Activated CD8-positive, alpha-beta memory T cell treated with anti-CD3 and anti-CD28 coated beads, Interleukin-2, amount 10 ng/mL, durations not matched to agents 7 days and 5 days (primary cell): ENCODE results near the gene SH2D3C. TPM values are rescaled to one million over a fixed set of nuclear protein-coding genes. Genes with fewer than 3 reads are reported as not detected.
"Not testable (repeated sequence)": the region's sequence is repeated elsewhere in the genome, so short reads cannot be mapped to it uniquely, and the experiment has no call there.

Source experiments
- ATAC-seq: fragments of 150-1000 bp; cut with Tn5 transposase; one replicate; pipeline ENCODE4 v1.10.0; 2021; ENCODE audit warnings: moderate library complexity
- CTCF ChIA-PET: fragments of 350-600 bp; sonication (Branson Sonifier 250); formaldehyde crosslinking; loops from one replicate; lab custom pipeline; 2021; ENCODE audit warnings: antibody characterized with exemption; lab: Charles Lee
- DNase-seq: peaks from one replicate; pipeline ENCODE4 v3.0.0-alpha.2; 2020
- H3K27ac Mint-ChIP-seq: one replicate; pipeline ENCODE4 v1.8.0; 2021; ENCODE audit warnings: mild to moderate bottlenecking, mixed read lengths
- H3K27me3 Mint-ChIP-seq: one replicate; pipeline ENCODE4 v1.8.0; 2021; ENCODE audit warnings: mixed read lengths
- H3K36me3 Mint-ChIP-seq: one replicate; pipeline ENCODE4 v1.8.0; 2021; ENCODE audit warnings: mild to moderate bottlenecking, mixed read lengths
- H3K4me1 Mint-ChIP-seq: one replicate; pipeline ENCODE4 v1.8.0; 2021; ENCODE audit warnings: mixed read lengths
- H3K4me3 Mint-ChIP-seq: one replicate; pipeline ENCODE4 v1.8.0; 2021; ENCODE audit warnings: mild to moderate bottlenecking, moderate library complexity, mixed read lengths
- H3K9me3 Mint-ChIP-seq: one replicate; pipeline ENCODE4 v1.8.0; 2022; ENCODE audit warnings: low read depth, mixed read lengths
- total RNA-seq, 2 experiments: library from RNA; stranded (reverse); gene quantifications; one replicate each; pipeline ENCODE4 v1.2.3, GENCODE V29; 2021

The SH2D3C gene
- total RNA-seq, 2 experiments from 2014 or later = 75.2 to 87.8 TPM

- Mint-ChIP-seq H3K27me3 (no peaks in the 10 kb centered on the region), H3K4me3 (no peak overlapping the region), H3K4me1 (peaks cover 48% of the 10 kb centered on the region), H3K9me3 (no peaks in the 10 kb centered on the region), H3K27ac (peak overlapping the region; percentile 54), H3K36me3 (peaks cover 57% of the 10 kb centered on the region)
- CTCF ChIA-PET = interaction anchor here (0.8 to 6.1 kb wide), 10 partner anchors 16 to 156 kb away, joined by 3 to 61 read pairs (median 3); partner anchors contain the start of genes CDK9 and TOR2A
- peak; percentile 45 for ATAC-seq
- DNase-seq = no peak
Observed at GRCh38 chr9:127763918-127764384, 14.5 kb downstream of the SH2D3C start.

DNA sequence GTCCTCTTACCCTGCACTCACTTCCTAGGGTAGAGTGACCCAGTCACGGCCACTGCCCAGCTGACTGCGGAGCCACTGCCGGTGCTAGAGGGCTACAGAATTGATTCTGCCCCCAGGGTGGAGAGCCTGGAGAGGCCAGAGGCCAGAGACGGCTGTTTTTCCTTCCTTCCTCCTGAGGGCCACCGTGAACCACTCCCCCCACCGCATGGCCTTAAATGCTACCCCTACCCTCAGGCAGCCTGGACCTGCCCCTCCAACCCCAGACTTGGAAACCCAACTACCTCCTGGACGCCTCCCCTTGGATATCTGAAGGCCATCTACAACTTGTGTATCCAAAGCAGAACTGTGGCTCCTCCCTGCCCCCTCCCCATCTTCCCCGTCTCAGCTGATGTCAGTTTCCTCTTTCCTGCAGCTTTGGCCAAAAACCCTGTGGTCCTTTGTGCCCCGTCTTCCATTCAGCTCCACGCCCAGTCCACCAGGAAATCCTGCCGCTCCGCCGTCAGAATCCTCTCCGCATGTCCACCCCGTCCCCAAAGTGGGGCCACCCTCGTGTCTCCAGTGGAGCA is 16.3 kb downstream of the SH2D3C start:
- H3K4me1 Mint-ChIP-seq = peaks cover 31% of the 10 kb centered on the region
- peak overlapping the region; percentile 22 for H3K27ac Mint-ChIP-seq
- H3K4me3 Mint-ChIP-seq = no peak overlapping the region
- H3K27me3 Mint-ChIP-seq = no peaks in the 10 kb centered on the region
- peaks cover 51% of the 10 kb centered on the region for H3K36me3 Mint-ChIP-seq
- DNase-seq = no peak
- no peak for ATAC-seq
- H3K9me3 Mint-ChIP-seq = no peaks in the 10 kb centered on the region
- CTCF ChIA-PET = interaction anchor here (1.0 to 6.1 kb wide), 5 partner anchors 9 to 159 kb away, joined by 3 to 61 read pairs (median 3); partner anchors contain the start of gene CDK9

DNA sequence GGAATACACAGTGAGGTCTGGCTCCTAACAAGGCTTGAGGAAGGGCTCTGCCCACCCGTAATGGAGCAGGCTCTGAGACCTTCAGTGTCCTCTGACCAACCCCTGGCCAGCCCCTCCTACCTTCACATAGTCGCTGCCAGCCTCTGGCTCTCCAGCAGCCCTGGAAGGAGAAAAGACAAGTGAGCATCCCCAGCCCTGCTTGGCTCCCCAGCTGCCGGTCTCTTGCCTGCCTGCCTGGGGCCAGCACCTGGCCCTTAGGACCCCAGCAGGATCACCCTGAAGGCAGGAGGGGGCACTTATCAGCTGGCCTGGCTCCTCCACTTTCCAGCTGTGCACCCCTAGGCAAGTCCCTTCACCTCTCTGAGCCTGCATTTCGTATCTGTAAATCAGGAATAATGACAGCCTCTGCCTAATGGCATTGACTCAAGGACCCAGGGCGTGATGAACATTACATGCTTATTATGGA is 16.9 kb downstream of the SH2D3C start:
- H3K36me3 Mint-ChIP-seq = peaks cover 46% of the 10 kb centered on the region
- no peak overlapping the region for H3K27ac Mint-ChIP-seq

DNA sequence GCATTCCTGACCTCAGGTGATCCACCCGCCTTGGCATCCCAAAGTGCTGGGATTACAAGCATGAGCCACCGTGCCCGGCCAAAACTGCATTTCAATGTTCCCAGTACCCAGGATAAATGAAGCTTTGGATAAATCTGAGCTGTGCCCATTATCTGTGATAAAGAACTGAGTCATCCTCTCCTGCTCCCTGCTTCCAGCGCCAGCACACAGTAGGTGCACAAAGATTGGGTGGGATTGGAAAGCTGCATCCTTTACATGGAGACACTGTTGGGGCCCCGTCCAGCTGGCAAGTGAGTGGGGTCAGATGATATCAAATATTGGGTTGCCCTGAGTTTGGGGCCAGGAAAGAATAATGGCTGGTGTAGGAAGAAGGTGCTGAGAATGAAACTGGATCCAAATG is 17.4 kb downstream of the SH2D3C start:
- Mint-ChIP-seq H3K27me3 (no peaks in the 10 kb centered on the region), H3K27ac (no peak overlapping the region), H3K9me3 (no peaks in the 10 kb centered on the region), H3K4me1 (peaks cover 21% of the 10 kb centered on the region), H3K4me3 (no peak overlapping the region), H3K36me3 (peaks cover 42% of the 10 kb centered on the region)
- DNase-seq (no peak), ATAC-seq (no peak)
- CTCF ChIA-PET = interaction anchor here (1.5 kb wide), 1 partner anchor 17 kb away, joined by 4 read pairs; no protein-coding TSS in a partner anchor

More for the DNA sequence above, 16.9 kb downstream of the SH2D3C start:
- no peak overlapping the region for H3K4me3 Mint-ChIP-seq
- CTCF ChIA-PET = no interaction called here
- DNase-seq (no peak), ATAC-seq (no peak)
- peaks cover 25% of the 10 kb centered on the region for H3K4me1 Mint-ChIP-seq
- H3K9me3 Mint-ChIP-seq = no peaks in the 10 kb centered on the region
- H3K27me3 Mint-ChIP-seq = no peaks in the 10 kb centered on the region

GRCh38 chr9:127758843-127759242 is 19.6 kb downstream of the SH2D3C start:
- H3K4me1 Mint-ChIP-seq = peaks cover 4% of the 10 kb centered on the region
- no peak overlapping the region for H3K27ac Mint-ChIP-seq
- peaks cover 27% of the 10 kb centered on the region for H3K36me3 Mint-ChIP-seq
- H3K4me3 Mint-ChIP-seq = no peak overlapping the region
- ATAC-seq (no peak), DNase-seq (no peak)
- no peaks in the 10 kb centered on the region for H3K9me3 Mint-ChIP-seq
- CTCF ChIA-PET = no interaction called here
- H3K27me3 Mint-ChIP-seq = no peaks in the 10 kb centered on the region

- not testable (repeated sequence) for H3K9me3 Mint-ChIP-seq, H3K4me3 Mint-ChIP-seq, ATAC-seq, DNase-seq, H3K4me1 Mint-ChIP-seq, H3K27me3 Mint-ChIP-seq, H3K27ac Mint-ChIP-seq
- CTCF ChIA-PET = interaction anchor here (0.8 to 1.1 kb wide), 4 partner anchors 22 to 165 kb away, joined by 3 to 5 read pairs (median 3); partner anchors contain the start of gene ST6GALNAC6
- H3K36me3 Mint-ChIP-seq = peaks cover 18% of the 10 kb centered on the region
Observed at GRCh38 chr9:127756776-127757175, 21.7 kb downstream of the SH2D3C start.

DNA sequence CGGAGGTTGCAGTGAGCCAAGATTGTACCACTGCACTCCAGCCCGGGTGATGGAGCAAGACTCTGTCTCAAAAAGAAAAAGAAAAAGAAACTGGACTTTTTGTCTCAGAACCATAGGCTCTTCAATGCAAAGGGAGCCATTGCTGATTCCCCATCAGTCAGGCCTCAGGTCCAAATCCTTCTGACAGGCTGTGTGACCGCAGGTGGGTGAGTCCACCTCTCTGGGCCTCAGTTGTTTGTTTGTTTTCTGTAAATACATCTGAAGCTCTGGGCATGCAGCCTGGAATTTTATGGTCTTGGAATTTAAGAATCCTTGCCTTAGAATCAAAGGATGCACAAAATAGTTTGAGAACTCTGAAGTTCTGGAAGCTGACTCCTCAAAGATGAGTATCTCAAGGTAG is 22.2 kb downstream of the SH2D3C start:
- DNase-seq = no peak
- Mint-ChIP-seq H3K4me1 (no peaks in the 10 kb centered on the region), H3K27ac (no peak overlapping the region), H3K27me3 (no peaks in the 10 kb centered on the region), H3K9me3 (no peaks in the 10 kb centered on the region), H3K36me3 (peaks cover 22% of the 10 kb centered on the region), H3K4me3 (no peak overlapping the region)
- CTCF ChIA-PET = interaction anchor here (1.1 to 1.2 kb wide), 3 partner anchors 108 to 143 kb away, joined by 3 to 4 read pairs (median 3); partner anchors contain the start of gene ST6GALNAC6
- ATAC-seq = no peak

DNA sequence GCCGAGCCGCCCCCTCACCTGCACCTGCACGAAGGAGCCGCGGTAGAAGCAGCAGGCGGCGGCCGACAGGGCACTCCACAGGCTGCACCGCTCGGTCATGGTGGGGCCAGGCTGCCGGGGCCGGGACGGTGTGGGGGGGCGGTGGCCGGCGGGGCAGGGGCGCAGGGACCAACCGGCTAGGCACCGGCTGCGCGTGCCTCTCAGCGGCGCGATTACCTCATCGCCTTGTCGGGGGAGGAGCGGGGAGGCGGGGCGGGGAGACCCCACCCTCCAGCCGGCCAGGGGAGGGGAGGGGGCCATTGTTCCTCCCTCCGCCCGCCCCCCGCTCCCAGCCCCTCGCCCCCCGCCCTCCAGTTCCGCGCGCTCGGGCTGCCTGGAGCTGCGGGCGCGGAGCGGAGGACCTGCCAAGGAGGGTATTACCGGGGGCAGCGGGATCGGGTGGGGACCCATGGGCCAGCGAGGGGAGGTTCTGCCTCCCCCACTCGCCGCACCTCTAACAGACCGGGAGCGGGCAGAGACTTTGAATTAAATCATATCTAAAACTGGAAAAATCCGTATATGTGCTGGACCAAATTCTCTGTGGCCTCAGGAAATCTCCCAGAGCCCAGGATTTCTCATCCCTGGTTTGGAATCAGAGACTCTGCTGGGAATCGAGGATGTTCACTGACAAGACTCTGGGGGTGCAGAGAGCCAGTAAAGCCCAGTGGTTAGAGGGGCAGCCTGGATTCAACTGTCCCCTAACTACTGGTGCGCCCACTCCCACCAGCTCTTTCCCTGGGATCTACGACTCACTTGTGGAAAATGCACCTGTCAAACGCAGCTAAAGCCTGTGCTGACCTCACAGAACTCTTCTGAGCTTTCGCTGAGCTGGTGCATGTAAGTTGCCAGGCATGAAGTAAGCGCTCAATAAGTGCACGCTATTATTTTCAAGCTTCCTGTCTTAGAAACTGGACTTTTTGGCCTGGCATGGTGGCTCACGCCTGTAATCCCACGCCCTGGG is 23.1 kb downstream of the SH2D3C start:
- Mint-ChIP-seq H3K27ac (no peak overlapping the region), H3K4me1 (no peaks in the 10 kb centered on the region), H3K4me3 (no peak overlapping the region), H3K36me3 (peaks cover 25% of the 10 kb centered on the region), H3K27me3 (no peaks in the 10 kb centered on the region), H3K9me3 (no peaks in the 10 kb centered on the region)
- ATAC-seq = no peak
- DNase-seq = no peak
- CTCF ChIA-PET = interaction anchor here (1.0 to 1.2 kb wide), 3 partner anchors 12 to 115 kb away, joined by 3 to 4 read pairs (median 3); no protein-coding TSS in a partner anchor

GRCh38 chr9:127754099-127755060 is 24.1 kb downstream of the SH2D3C start:
- CTCF ChIA-PET = interaction anchor here (1.0 kb wide), 1 partner anchor 13 kb away, joined by 3 read pairs; no protein-coding TSS in a partner anchor
- H3K4me3 Mint-ChIP-seq = no peak overlapping the region

GRCh38 chr9:127753622-127754021 is 24.8 kb downstream of the SH2D3C start:
- H3K4me1 Mint-ChIP-seq = no peaks in the 10 kb centered on the region
- H3K4me3 Mint-ChIP-seq = no peak overlapping the region
- no peaks in the 10 kb centered on the region for H3K27me3 Mint-ChIP-seq
- H3K27ac Mint-ChIP-seq = no peak overlapping the region
- DNase-seq (no peak), ATAC-seq (no peak)
- no peaks in the 10 kb centered on the region for H3K9me3 Mint-ChIP-seq
- CTCF ChIA-PET = interaction anchor here (0.7 to 1.0 kb wide), 2 partner anchors 9 to 13 kb away, joined by 3 to 4 read pairs; no protein-coding TSS in a partner anchor
- H3K36me3 Mint-ChIP-seq = peaks cover 31% of the 10 kb centered on the region

More at GRCh38 chr9:127754099-127755060, 24.1 kb downstream of the SH2D3C start:
- ATAC-seq (no peak), DNase-seq (no peak)
- Mint-ChIP-seq H3K27me3 (no peaks in the 10 kb centered on the region), H3K27ac (no peak overlapping the region), H3K4me1 (no peaks in the 10 kb centered on the region), H3K9me3 (no peaks in the 10 kb centered on the region), H3K36me3 (peaks cover 30% of the 10 kb centered on the region)

DNA sequence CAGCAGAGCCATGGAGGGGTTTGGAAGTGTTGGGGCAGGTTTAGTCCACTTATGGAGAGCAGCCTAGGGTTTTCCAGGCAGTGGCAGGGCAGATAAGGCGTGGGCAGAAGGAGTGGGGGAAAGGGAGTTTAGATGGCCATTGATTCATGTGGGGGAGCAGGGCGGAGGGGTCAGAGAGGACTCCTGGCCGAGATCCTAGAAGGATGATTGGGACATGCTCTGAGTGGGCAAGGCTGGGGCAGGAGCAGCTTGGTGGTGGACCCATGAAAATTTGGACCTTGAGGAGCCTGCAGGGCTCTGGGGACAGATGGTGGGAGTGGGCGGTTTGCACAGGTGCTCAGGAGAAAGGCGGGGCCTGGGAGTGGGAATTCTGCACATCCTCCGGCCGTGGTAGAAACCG is 25.3 kb downstream of the SH2D3C start:
- Mint-ChIP-seq H3K27me3 (no peaks in the 10 kb centered on the region), H3K4me1 (no peaks in the 10 kb centered on the region), H3K36me3 (peaks cover 32% of the 10 kb centered on the region), H3K4me3 (no peak overlapping the region), H3K9me3 (no peaks in the 10 kb centered on the region), H3K27ac (no peak overlapping the region)
- no peak for ATAC-seq
- DNase-seq = no peak
- CTCF ChIA-PET = interaction anchor here (0.7 to 1.0 kb wide), 2 partner anchors 9 to 14 kb away, joined by 3 to 4 read pairs; no protein-coding TSS in a partner anchor
